ENCODE data around the gene PLB1.

The PLB1 gene

GRCh38 chr2:28488083-28488830, 7.6 kb upstream of the PLB1 start:
- no peaks in the 10 kb centered on the region for H3K9me3 ChIP-seq (ENCODE audit: control insufficient read depth, low read depth, low read length)
- no peaks in the 10 kb centered on the region for H3K4me1 ChIP-seq (ENCODE audit: control insufficient read depth, low read depth, low read length)
- H3K27ac ChIP-seq (ENCODE audit: low read length) = no peak overlapping the region
- H3K36me3 ChIP-seq (ENCODE audit: control insufficient read depth, low read depth, low read length) = no peaks in the 10 kb centered on the region
- no peak overlapping the region for H3K4me3 ChIP-seq (ENCODE audit: low read length)
- H3K27me3 ChIP-seq (ENCODE audit: control insufficient read depth, insufficient read depth, low read length) = no peaks in the 10 kb centered on the region
- no peak overlapping the region for H3K9ac ChIP-seq (ENCODE audit: low read length)

- Histone ChIP-seq H3K9ac (ENCODE audit: low read length) (no peak overlapping the region), H3K4me1 (ENCODE audit: control insufficient read depth, low read depth, low read length) (no peaks in the 10 kb centered on the region), H3K9me3 (ENCODE audit: control insufficient read depth, low read depth, low read length) (no peaks in the 10 kb centered on the region), H3K27ac (ENCODE audit: low read length) (no peak overlapping the region), H3K36me3 (ENCODE audit: control insufficient read depth, low read depth, low read length) (no peaks in the 10 kb centered on the region), H3K4me3 (ENCODE audit: low read length) (no peak overlapping the region), H3K27me3 (ENCODE audit: control insufficient read depth, insufficient read depth, low read length) (no peaks in the 10 kb centered on the region)
These were observed 6.8 kb upstream of the PLB1 start for GRCh38 chr2:28488858-28489575.

- H3K27me3 ChIP-seq (ENCODE audit: control insufficient read depth, insufficient read depth, low read length) = no peaks in the 10 kb centered on the region
These were observed 5.3 kb upstream of the PLB1 start for GRCh38 chr2:28490558-28490957.

GRCh38 chr2:28492282-28492681, 3.6 kb upstream of the PLB1 start:
- Histone ChIP-seq H3K4me1 (ENCODE audit: control insufficient read depth, low read depth, low read length) (no peaks in the 10 kb centered on the region), H3K27me3 (ENCODE audit: control insufficient read depth, insufficient read depth, low read length) (no peaks in the 10 kb centered on the region), H3K9me3 (ENCODE audit: control insufficient read depth, low read depth, low read length) (no peaks in the 10 kb centered on the region), H3K36me3 (ENCODE audit: control insufficient read depth, low read depth, low read length) (no peaks in the 10 kb centered on the region), H3K9ac (ENCODE audit: low read length) (no peak overlapping the region), H3K27ac (ENCODE audit: low read length) (no peak overlapping the region), H3K4me3 (ENCODE audit: low read length) (no peak overlapping the region)

More at GRCh38 chr2:28490558-28490957, 5.3 kb upstream of the PLB1 start:
- Histone ChIP-seq H3K9ac (ENCODE audit: low read length) (no peak overlapping the region), H3K27ac (ENCODE audit: low read length) (no peak overlapping the region), H3K36me3 (ENCODE audit: control insufficient read depth, low read depth, low read length) (no peaks in the 10 kb centered on the region), H3K4me3 (ENCODE audit: low read length) (no peak overlapping the region), H3K4me1 (ENCODE audit: control insufficient read depth, low read depth, low read length) (no peaks in the 10 kb centered on the region), H3K9me3 (ENCODE audit: control insufficient read depth, low read depth, low read length) (no peaks in the 10 kb centered on the region)

GRCh38 chr2:28493636-28494035, 2.2 kb upstream of the PLB1 start:
- Histone ChIP-seq H3K4me1 (ENCODE audit: control insufficient read depth, low read depth, low read length) (no peaks in the 10 kb centered on the region), H3K9me3 (ENCODE audit: control insufficient read depth, low read depth, low read length) (no peaks in the 10 kb centered on the region), H3K4me3 (ENCODE audit: low read length) (no peak overlapping the region), H3K27ac (ENCODE audit: low read length) (no peak overlapping the region), H3K27me3 (ENCODE audit: control insufficient read depth, insufficient read depth, low read length) (no peaks in the 10 kb centered on the region), H3K36me3 (ENCODE audit: control insufficient read depth, low read depth, low read length) (no peaks in the 10 kb centered on the region), H3K9ac (ENCODE audit: low read length) (no peak overlapping the region)

GRCh38 chr2:28496781-28497180, 921 bp downstream of the PLB1 start:
- Histone ChIP-seq H3K4me3 (ENCODE audit: low read length) (no peak overlapping the region), H3K4me1 (ENCODE audit: control insufficient read depth, low read depth, low read length) (no peaks in the 10 kb centered on the region), H3K36me3 (ENCODE audit: control insufficient read depth, low read depth, low read length) (no peaks in the 10 kb centered on the region), H3K9me3 (ENCODE audit: control insufficient read depth, low read depth, low read length) (no peaks in the 10 kb centered on the region), H3K27ac (ENCODE audit: low read length) (no peak overlapping the region), H3K9ac (ENCODE audit: low read length) (no peak overlapping the region), H3K27me3 (ENCODE audit: control insufficient read depth, insufficient read depth, low read length) (no peaks in the 10 kb centered on the region)

GRCh38 chr2:28497206-28497605, 1.3 kb downstream of the PLB1 start:
- Histone ChIP-seq H3K36me3 (ENCODE audit: control insufficient read depth, low read depth, low read length) (no peaks in the 10 kb centered on the region), H3K4me3 (ENCODE audit: low read length) (no peak overlapping the region), H3K4me1 (ENCODE audit: control insufficient read depth, low read depth, low read length) (no peaks in the 10 kb centered on the region), H3K27ac (ENCODE audit: low read length) (no peak overlapping the region), H3K9me3 (ENCODE audit: control insufficient read depth, low read depth, low read length) (no peaks in the 10 kb centered on the region), H3K9ac (ENCODE audit: low read length) (no peak overlapping the region), H3K27me3 (ENCODE audit: control insufficient read depth, insufficient read depth, low read length) (no peaks in the 10 kb centered on the region)

GRCh38 chr2:28499282-28499681, 3.4 kb downstream of the PLB1 start:
- H3K4me3 ChIP-seq (ENCODE audit: low read length) = no peak overlapping the region
- H3K9me3 ChIP-seq (ENCODE audit: control insufficient read depth, low read depth, low read length) = no peaks in the 10 kb centered on the region
- H3K36me3 ChIP-seq (ENCODE audit: control insufficient read depth, low read depth, low read length) = no peaks in the 10 kb centered on the region
- H3K4me1 ChIP-seq (ENCODE audit: control insufficient read depth, low read depth, low read length) = no peaks in the 10 kb centered on the region
- no peaks in the 10 kb centered on the region for H3K27me3 ChIP-seq (ENCODE audit: control insufficient read depth, insufficient read depth, low read length)
- H3K9ac ChIP-seq (ENCODE audit: low read length) = no peak overlapping the region
- H3K27ac ChIP-seq (ENCODE audit: low read length) = no peak overlapping the region

GRCh38 chr2:28505361-28505760, 9.5 kb downstream of the PLB1 start:
- Histone ChIP-seq H3K27me3 (ENCODE audit: control insufficient read depth, insufficient read depth, low read length) (no peaks in the 10 kb centered on the region), H3K4me3 (ENCODE audit: low read length) (no peak overlapping the region), H3K36me3 (ENCODE audit: control insufficient read depth, low read depth, low read length) (no peaks in the 10 kb centered on the region), H3K27ac (ENCODE audit: low read length) (no peak overlapping the region), H3K9ac (ENCODE audit: low read length) (no peak overlapping the region), H3K9me3 (ENCODE audit: control insufficient read depth, low read depth, low read length) (no peaks in the 10 kb centered on the region), H3K4me1 (ENCODE audit: control insufficient read depth, low read depth, low read length) (no peaks in the 10 kb centered on the region)

GRCh38 chr2:28506112-28506910, 10.5 kb downstream of the PLB1 start:
- no peak overlapping the region for H3K9ac ChIP-seq (ENCODE audit: low read length)
- no peak overlapping the region for H3K27ac ChIP-seq (ENCODE audit: low read length)
- H3K27me3 ChIP-seq (ENCODE audit: control insufficient read depth, insufficient read depth, low read length) = no peaks in the 10 kb centered on the region
- H3K36me3 ChIP-seq (ENCODE audit: control insufficient read depth, low read depth, low read length) = no peaks in the 10 kb centered on the region
- H3K9me3 ChIP-seq (ENCODE audit: control insufficient read depth, low read depth, low read length) = no peaks in the 10 kb centered on the region
- no peak overlapping the region for H3K4me3 ChIP-seq (ENCODE audit: low read length)
- H3K4me1 ChIP-seq (ENCODE audit: control insufficient read depth, low read depth, low read length) = no peaks in the 10 kb centered on the region

- no peak overlapping the region for H3K27ac ChIP-seq (ENCODE audit: low read length)
- no peaks in the 10 kb centered on the region for H3K27me3 ChIP-seq (ENCODE audit: control insufficient read depth, insufficient read depth, low read length)
- H3K9ac ChIP-seq (ENCODE audit: low read length) = no peak overlapping the region
- no peaks in the 10 kb centered on the region for H3K4me1 ChIP-seq (ENCODE audit: control insufficient read depth, low read depth, low read length)
- H3K9me3 ChIP-seq (ENCODE audit: control insufficient read depth, low read depth, low read length) = no peaks in the 10 kb centered on the region
- no peaks in the 10 kb centered on the region for H3K36me3 ChIP-seq (ENCODE audit: control insufficient read depth, low read depth, low read length)
- H3K4me3 ChIP-seq (ENCODE audit: low read length) = no peak overlapping the region
These were observed 12.2 kb downstream of the PLB1 start for GRCh38 chr2:28507796-28508764.

Measured in iPS-18a (cell line).